WERI-Rb-1 (cell line): Measurements from ENCODE around the gene ARID1A.

Experiments
- DNase-seq: peaks from one replicate; pipeline ENCODE4 v3.0.0-alpha.2; 2020
- H3K27ac ChIP-seq: fragments of 250-450 bp; sonication (Bioruptor Pico); 2 replicates; pipeline ENCODE4 v1.5.1; 2020; ENCODE audit warnings: mild to moderate bottlenecking, moderate library complexity
- H3K27me3 ChIP-seq: fragments of 250-450 bp; sonication (Bioruptor Pico); 2 replicates; pipeline ENCODE4 v1.5.1; 2021; ENCODE audit warnings: mild to moderate bottlenecking, low read depth, moderate library complexity; ENCODE audit not compliant: insufficient read depth, severe bottlenecking
- H3K36me3 ChIP-seq: fragments of 250-450 bp; sonication (Bioruptor Pico); 2 replicates; pipeline ENCODE4 v1.5.1; 2020; ENCODE audit warnings: mild to moderate bottlenecking, moderate library complexity
- H3K4me3 ChIP-seq: 2 replicates; pipeline ENCODE4 v1.5.1; 2011; ENCODE audit warnings: low read depth, mild to moderate bottlenecking, control low read depth, low read length
- H3K9me3 ChIP-seq: fragments of 250-450 bp; sonication (Bioruptor Pico); 2 replicates; pipeline ENCODE4 v1.5.1; 2021; ENCODE audit warnings: mild to moderate bottlenecking, moderate library complexity; ENCODE audit not compliant: severe bottlenecking
- CTCF ChIP-seq: IDR thresholded peaks from 2 replicates; pipeline ENCODE4 v1.5.1; 2011; ENCODE audit warnings: low read depth, mild to moderate bottlenecking, control low read depth, inconsistent platforms, low read length

Gene ARID1A

GRCh38 chr1:26752519-26752918 lies 56.7 kb downstream of the ARID1A start:
- Histone ChIP-seq H3K4me3 (no peak overlapping the region), H3K9me3 (no peaks in the 10 kb centered on the region), H3K27ac (no peak overlapping the region), H3K36me3 (peaks cover 85% of the 10 kb centered on the region), H3K27me3 (no peaks in the 10 kb centered on the region)
- DNase-seq: no peak
- TF ChIP-seq CTCF: no peak

GRCh38 chr1:26754086-26754874 lies 58.5 kb downstream of the ARID1A start:
- Histone ChIP-seq H3K27me3 (no peaks in the 10 kb centered on the region), H3K4me3 (no peak overlapping the region), H3K9me3 (no peaks in the 10 kb centered on the region), H3K27ac (no peak overlapping the region), H3K36me3 (peaks cover 88% of the 10 kb centered on the region)
- no peak for TF ChIP-seq CTCF
- no peak for DNase-seq

GRCh38 chr1:26758358-26758757 lies 62.5 kb downstream of the ARID1A start:
- Histone ChIP-seq H3K4me3 (no peak overlapping the region), H3K9me3 (no peaks in the 10 kb centered on the region), H3K27me3 (no peaks in the 10 kb centered on the region), H3K36me3 (peaks cover 88% of the 10 kb centered on the region), H3K27ac (no peak overlapping the region)
- DNase-seq: no peak
- TF ChIP-seq CTCF: no peak

GRCh38 chr1:26759531-26759930 lies 63.7 kb downstream of the ARID1A start:
- H3K36me3 ChIP-seq: peaks cover 90% of the 10 kb centered on the region
- no peak overlapping the region for H3K4me3 ChIP-seq
- no peak for TF ChIP-seq CTCF

GRCh38 chr1:26761217-26761616 lies 65.4 kb downstream of the ARID1A start:
- TF ChIP-seq CTCF: peak; percentile 42
- Histone ChIP-seq H3K9me3 (no peaks in the 10 kb centered on the region), H3K27ac (no peak overlapping the region), H3K4me3 (no peak overlapping the region), H3K36me3 (peaks cover 94% of the 10 kb centered on the region), H3K27me3 (no peaks in the 10 kb centered on the region)
- DNase-seq: no peak

More at GRCh38 chr1:26759531-26759930, 63.7 kb downstream of the ARID1A start:
- no peak for DNase-seq
- Histone ChIP-seq H3K27ac (no peak overlapping the region), H3K27me3 (no peaks in the 10 kb centered on the region), H3K9me3 (no peaks in the 10 kb centered on the region)

GRCh38 chr1:26767714-26768113 lies 71.9 kb downstream of the ARID1A start:
- H3K36me3 ChIP-seq: peaks cover 100% of the 10 kb centered on the region
- H3K27me3 ChIP-seq: no peaks in the 10 kb centered on the region
- no peak overlapping the region for H3K27ac ChIP-seq
- no peak for DNase-seq
- no peak for TF ChIP-seq CTCF
- H3K9me3 ChIP-seq: no peaks in the 10 kb centered on the region
- H3K4me3 ChIP-seq: no peak overlapping the region
